GM15510 (cell line): ENCODE measurements around the gene ACTL8.

Source experiments
- POLR2A ChIP-seq: IDR thresholded peaks from 3 replicates; pipeline ENCODE4 v1.6.1; 2011; ENCODE audit warnings: borderline replicate concordance; ENCODE audit not compliant: insufficient read length; ENCODE audit errors: extremely low read depth

ACTL8 gene

GRCh38 chr1:17750333-17750732 is 4.8 kb upstream of the ACTL8 start:
- TF ChIP-seq POLR2A, result no peak

GRCh38 chr1:17752356-17752755 is 2.8 kb upstream of the ACTL8 start:
- TF ChIP-seq POLR2A, result no peak

GRCh38 chr1:17757426-17757825 is 2.3 kb downstream of the ACTL8 start:
- TF ChIP-seq POLR2A, result no peak

- TF ChIP-seq POLR2A, result no peak
Measured at GRCh38 chr1:17759114-17759513, 4.0 kb downstream of the ACTL8 start.

GRCh38 chr1:17762313-17762712 is 7.2 kb downstream of the ACTL8 start:
- no peak for TF ChIP-seq POLR2A

GRCh38 chr1:17763417-17763816 is 8.3 kb downstream of the ACTL8 start:
- no peak for TF ChIP-seq POLR2A

GRCh38 chr1:17763995-17764394 is 8.9 kb downstream of the ACTL8 start:
- TF ChIP-seq POLR2A, result no peak

GRCh38 chr1:17764591-17764990 is 9.5 kb downstream of the ACTL8 start:
- no peak for TF ChIP-seq POLR2A

GRCh38 chr1:17765444-17766411 is 10.6 kb downstream of the ACTL8 start:
- no peak for TF ChIP-seq POLR2A

- no peak for TF ChIP-seq POLR2A
Measured at GRCh38 chr1:17768651-17769241, 13.6 kb downstream of the ACTL8 start.

GRCh38 chr1:17770983-17771382 is 15.8 kb downstream of the ACTL8 start:
- no peak for TF ChIP-seq POLR2A

- TF ChIP-seq POLR2A, result no peak
Measured at GRCh38 chr1:17772615-17773212, 17.6 kb downstream of the ACTL8 start.

GRCh38 chr1:17773591-17774326 is 18.6 kb downstream of the ACTL8 start:
- TF ChIP-seq POLR2A, result no peak

GRCh38 chr1:17774452-17774851 is 19.3 kb downstream of the ACTL8 start:
- TF ChIP-seq POLR2A, result no peak

GRCh38 chr1:17775796-17776195 is 20.7 kb downstream of the ACTL8 start:
- TF ChIP-seq POLR2A, result no peak
